Effector CD4-positive, alpha-beta T cell (primary cell): ENCODE results near the gene METTL25.
"Not testable (repeated sequence)": the region's sequence is repeated elsewhere in the genome, so short reads cannot be mapped to it uniquely, and the experiment has no call there.

Experiments used
- DNase-seq: peaks from one replicate; pipeline ENCODE4 v3.0.0-alpha.2; 2020
- total RNA-seq: gene quantifications from one replicate; lab custom pipeline; 2026; lab: John Stamatoyannopoulos, UW

Gene METTL25, protein sequence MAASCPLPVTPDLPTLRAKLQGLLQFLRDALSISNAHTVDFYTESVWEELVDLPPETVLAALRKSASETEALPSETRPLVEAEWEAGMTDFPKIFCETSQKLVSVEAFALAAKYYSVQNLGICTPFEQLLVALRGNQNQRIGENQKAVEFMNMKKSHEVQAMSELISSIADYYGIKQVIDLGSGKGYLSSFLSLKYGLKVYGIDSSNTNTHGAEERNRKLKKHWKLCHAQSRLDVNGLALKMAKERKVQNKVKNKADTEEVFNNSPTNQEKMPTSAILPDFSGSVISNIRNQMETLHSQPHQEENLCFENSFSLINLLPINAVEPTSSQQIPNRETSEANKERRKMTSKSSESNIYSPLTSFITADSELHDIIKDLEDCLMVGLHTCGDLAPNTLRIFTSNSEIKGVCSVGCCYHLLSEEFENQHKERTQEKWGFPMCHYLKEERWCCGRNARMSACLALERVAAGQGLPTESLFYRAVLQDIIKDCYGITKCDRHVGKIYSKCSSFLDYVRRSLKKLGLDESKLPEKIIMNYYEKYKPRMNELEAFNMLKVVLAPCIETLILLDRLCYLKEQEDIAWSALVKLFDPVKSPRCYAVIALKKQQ
- total RNA-seq: 11.6 reads per million, percentile 35 among the genes with 10 or more reads in this experiment

- peak; percentile 97 for DNase-seq
Observed at GRCh38 chr12:82358200-82359114, at the start of gene METTL25, which contains the start of gene CCDC59. Gene METTL25 (plus strand): TSS chr12:82358529. CDS start chr12:82358566, 37 bp downstream. Gene CCDC59 (minus strand): TSS chr12:82358387. CDS start chr12:82358376, 11 bp downstream.

GRCh38 chr12:82314406-82314892 lies 43.9 kb upstream of the METTL25 start:
- no peak for DNase-seq

DNA sequence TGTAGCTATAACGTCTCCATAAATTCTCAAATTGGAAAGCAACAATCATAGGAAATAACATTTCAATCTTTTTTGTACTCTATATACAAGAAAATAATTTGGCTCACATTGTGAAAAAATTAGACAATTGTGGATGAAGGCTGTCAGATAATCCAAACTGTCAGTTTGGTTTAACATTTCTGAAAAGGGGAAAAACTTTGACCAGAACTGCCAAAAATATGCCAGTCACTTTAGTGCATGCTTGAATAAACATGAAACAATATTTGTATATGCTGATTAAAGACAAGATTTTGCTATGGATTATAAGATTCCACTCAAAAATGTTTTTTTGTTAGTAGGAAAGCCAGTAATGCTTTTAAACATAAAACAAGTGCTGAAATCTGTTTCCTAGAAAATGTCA lies 39.1 kb upstream of the METTL25 start:
- no peak for DNase-seq

- no peak for DNase-seq
Observed at GRCh38 chr12:82325540-82326336, 32.6 kb upstream of the METTL25 start.

GRCh38 chr12:82326905-82327503 lies 31.3 kb upstream of the METTL25 start:
- DNase-seq: no peak

GRCh38 chr12:82327861-82328260 lies 30.5 kb upstream of the METTL25 start:
- no peak for DNase-seq

DNA sequence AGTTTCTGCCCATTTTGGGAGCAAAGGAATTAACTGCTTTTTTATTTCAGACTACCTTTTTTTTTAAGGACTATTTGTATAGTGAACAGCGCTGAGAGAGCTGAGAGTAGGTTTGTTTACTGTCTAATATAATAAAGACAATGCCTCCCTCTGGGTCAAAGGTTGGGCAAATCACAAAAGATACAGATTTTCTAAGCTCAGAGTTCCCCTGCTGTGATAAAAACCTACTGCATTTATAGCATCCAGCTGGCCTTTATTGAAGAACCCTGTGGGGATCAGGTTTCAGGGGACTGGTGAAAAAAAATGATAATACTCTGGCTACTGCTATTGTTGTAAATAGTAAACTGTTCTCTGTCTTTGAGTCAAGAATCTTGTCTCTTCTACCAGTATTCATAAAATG lies 28.8 kb upstream of the METTL25 start:
- DNase-seq: no peak

DNA sequence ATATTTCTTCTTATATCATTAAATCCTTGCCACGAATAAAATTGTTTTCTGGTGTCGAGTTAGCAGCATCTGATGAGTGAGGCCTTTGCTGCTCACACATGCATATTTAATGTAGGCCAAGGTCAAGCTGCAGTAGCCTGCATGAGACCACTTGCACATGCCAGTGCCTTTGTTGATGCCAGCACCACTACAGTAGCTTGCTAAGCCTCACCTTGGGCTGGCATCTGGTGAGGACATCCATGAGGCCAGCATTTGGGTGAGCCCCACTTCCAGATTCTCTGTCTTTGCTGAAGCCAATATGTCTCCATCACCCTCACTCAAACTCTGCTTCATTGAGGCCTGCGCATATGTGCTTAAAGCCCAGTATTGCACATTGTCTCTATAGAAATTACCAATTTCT lies 8.2 kb upstream of the METTL25 start:
- DNase-seq: no peak

DNA sequence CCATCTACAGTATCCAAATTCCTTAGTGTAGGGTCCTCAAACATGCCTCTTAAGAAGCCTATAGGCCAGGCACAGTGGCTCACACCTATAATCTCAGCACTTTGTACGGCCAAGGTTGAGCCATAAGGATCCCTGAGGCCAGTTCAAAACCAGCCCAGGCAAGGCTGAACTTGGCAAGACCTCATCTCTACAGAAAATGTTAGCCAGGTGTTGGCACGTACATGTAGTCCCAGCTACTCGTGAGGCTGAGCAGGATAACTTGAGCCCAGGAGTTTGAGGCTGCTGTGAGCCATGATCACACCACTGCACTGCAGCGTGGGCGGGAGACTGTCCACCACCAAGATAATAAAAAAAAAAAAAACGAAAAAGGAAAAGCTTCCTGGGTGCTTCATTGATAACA lies 6.9 kb upstream of the METTL25 start:
- DNase-seq: no peak

DNA sequence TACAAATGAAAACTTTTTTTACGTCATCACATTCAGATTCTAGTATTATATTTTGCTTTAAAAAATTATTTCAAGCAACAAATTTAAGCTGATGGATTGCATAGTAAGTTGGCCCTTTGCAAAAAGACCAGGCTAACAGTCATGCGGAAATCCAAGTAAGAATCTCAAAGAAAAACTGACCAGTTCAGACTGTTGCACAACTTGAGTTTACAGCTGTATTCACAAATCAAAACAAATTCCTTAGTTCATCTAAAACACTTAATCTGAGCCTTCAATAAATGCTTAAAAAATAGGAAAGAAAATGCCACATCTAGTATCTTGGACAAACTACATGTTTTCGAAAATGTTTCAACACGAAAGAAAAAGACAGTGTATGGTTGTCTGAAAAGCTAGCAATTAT lies 989 bp upstream of the METTL25 start:
- no peak for DNase-seq

DNA sequence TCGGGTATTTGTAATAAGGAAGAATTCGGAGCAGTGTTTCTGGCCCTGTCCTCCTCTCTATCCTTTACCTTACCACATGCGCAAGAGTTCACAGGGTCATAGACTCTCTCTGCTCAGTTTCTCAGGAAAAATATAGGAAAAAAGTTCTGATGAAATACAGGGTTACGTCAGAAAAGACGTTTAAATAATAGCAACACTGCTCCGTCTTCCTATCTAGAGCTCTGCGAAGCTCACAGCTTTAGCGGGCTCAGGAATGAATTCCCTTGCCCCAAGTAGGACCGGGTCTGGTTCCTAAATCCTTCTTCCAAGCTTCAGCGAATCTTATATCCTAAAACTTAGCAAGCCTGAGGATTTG lies 507 bp upstream of the METTL25 start:
- no peak for DNase-seq

DNA sequence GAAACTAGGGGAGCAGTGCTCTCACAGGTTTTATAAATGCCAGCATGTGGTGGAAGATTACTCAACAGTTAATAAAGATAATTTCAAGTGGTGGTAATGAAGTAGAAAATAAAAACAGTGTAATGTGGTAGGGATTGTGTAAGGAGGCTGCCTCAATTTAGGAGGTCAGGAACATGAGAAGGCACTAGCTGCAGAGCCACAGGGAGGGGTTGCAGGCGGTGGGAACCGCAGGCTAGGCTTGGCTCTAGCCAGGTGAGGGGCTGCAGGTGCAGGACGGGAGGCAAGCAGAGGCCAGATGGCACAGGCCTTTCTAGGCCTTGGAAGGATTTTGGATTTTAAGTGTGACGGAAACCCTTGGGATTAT lies 768 bp downstream of the METTL25 start:
- peak; percentile 7 for DNase-seq

DNA sequence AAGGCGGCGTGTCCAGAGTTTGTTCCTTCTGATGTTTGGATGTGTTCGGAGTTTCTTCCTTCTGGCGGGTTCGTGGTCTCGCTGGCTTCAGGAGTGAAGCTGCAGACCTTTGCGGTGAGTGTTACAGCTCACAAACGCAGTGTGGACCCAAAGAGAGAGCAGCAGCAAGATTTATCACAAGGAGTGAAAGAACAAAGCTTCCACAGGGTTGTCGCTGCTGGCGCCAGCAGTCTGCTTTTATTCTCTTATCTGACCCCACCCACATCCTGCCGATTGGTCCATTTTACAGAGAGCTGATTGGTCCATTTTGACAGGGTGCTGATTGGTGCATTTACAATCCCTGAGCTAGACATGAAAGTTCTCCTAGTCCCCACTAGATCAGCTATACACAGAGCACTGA lies 2.5 kb downstream of the METTL25 start:
- DNase-seq: not testable (repeated sequence)

- DNase-seq: no peak
Observed at GRCh38 chr12:82361461-82361915, 3.2 kb downstream of the METTL25 start.

- DNase-seq: no peak
Observed at GRCh38 chr12:82363990-82364389, 5.7 kb downstream of the METTL25 start.

DNA sequence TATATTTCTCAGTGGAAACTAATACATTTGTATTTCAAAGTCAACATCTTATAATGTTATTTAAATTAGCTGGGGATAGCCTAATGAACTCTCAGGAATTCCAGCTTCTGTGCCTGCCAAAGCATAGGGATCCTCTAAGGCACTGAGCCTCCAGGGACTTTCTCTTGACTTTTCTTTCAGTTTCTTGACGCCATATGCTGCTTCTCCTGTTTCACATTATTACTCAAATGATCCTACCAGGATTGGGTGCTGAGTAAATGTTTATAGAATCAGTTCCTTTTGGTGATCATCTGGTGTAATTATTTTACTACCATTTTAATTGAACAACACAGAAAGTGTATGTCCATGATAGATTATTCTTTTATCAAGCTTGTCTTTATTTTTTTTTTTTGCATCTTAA lies 7.9 kb downstream of the METTL25 start:
- no peak for DNase-seq

- DNase-seq: no peak
Observed at GRCh38 chr12:82375201-82375600, 16.9 kb downstream of the METTL25 start.

- DNase-seq: no peak
Observed at GRCh38 chr12:82378997-82379396, 20.7 kb downstream of the METTL25 start.

- DNase-seq: no peak
Observed at GRCh38 chr12:82383930-82384552, 25.7 kb downstream of the METTL25 start.

- no peak for DNase-seq
Observed at GRCh38 chr12:82398879-82399278, 40.5 kb downstream of the METTL25 start.

DNA sequence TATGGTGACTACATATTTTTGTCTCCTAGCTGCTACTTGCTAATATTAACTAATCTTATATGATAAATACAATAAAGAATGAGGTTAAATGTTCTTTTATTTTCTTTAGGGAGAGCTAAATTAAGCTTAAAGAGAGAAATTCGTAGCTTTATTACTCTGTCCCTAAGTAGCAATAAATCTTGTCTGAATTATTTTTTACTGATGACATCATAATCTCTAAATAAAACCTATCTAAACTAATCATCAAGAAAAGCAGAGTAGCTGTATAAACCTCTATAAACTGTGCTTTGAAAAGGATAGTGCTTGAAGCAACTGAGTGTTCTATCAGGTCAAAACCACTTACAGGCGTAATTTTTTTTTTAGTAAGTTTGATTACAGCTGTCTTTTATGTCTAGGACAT lies 42.5 kb downstream of the METTL25 start:
- no peak for DNase-seq
